T-helper 1 cell (primary cell): Measurements from ENCODE around the gene UGT1A8.

Source experiments
- DNase-seq, 5 donors: peaks; one replicate each; pipeline ENCODE4 v3.0.0-alpha.2; 2012 to 2020

Gene UGT1A8

GRCh38 chr2:233822101-233822771 is 204.8 kb downstream of the UGT1A8 start:
- no peak for DNase-seq
